Embryonic facial prominence (tissue), 1 donor: ENCODE data around the gene MTREX.
A peak's percentile ranks its signal among the peaks of the same experiment; 100 is the strongest.

Experiments
- DNase-seq: peaks from one replicate; pipeline ENCODE4 v3.0.0-alpha.2; 2016; ENCODE audit errors: extremely low spot score

The MTREX gene

GRCh38 chr5:55324815-55325418 is 17.1 kb downstream of the MTREX start:
- DNase-seq: no peak

GRCh38 chr5:55325621-55326020 is 17.8 kb downstream of the MTREX start:
- DNase-seq: no peak

GRCh38 chr5:55327281-55327680 is 19.5 kb downstream of the MTREX start:
- no peak for DNase-seq

- no peak for DNase-seq
Measured at GRCh38 chr5:55331321-55331720, 23.5 kb downstream of the MTREX start.

- no peak for DNase-seq
Measured at GRCh38 chr5:55333017-55333416, 25.2 kb downstream of the MTREX start.

- DNase-seq: no peak
Measured at GRCh38 chr5:55333811-55334210, 26.0 kb downstream of the MTREX start.

GRCh38 chr5:55338092-55338613 is 30.4 kb downstream of the MTREX start:
- DNase-seq: no peak

GRCh38 chr5:55338810-55339243 is 31.0 kb downstream of the MTREX start:
- DNase-seq: no peak

- DNase-seq: no peak
Measured at GRCh38 chr5:55343107-55343506, 35.3 kb downstream of the MTREX start.

GRCh38 chr5:55343609-55344008 is 35.8 kb downstream of the MTREX start:
- no peak for DNase-seq

- DNase-seq: peak; percentile 12
Measured at GRCh38 chr5:55344392-55344992, 36.7 kb downstream of the MTREX start.

GRCh38 chr5:55345327-55345726 is 37.5 kb downstream of the MTREX start:
- DNase-seq: no peak

GRCh38 chr5:55347786-55348185 is 40.0 kb downstream of the MTREX start:
- no peak for DNase-seq

- no peak for DNase-seq
Measured at GRCh38 chr5:55350754-55351153, 43.0 kb downstream of the MTREX start.

- no peak for DNase-seq
Measured at GRCh38 chr5:55356896-55357295, 49.1 kb downstream of the MTREX start.

GRCh38 chr5:55360190-55360589 is 52.4 kb downstream of the MTREX start:
- no peak for DNase-seq

GRCh38 chr5:55363856-55364255 is 56.1 kb downstream of the MTREX start:
- DNase-seq: no peak

GRCh38 chr5:55364537-55365055 is 56.8 kb downstream of the MTREX start:
- no peak for DNase-seq

GRCh38 chr5:55370291-55370925 is 62.6 kb downstream of the MTREX start:
- no peak for DNase-seq

GRCh38 chr5:55371145-55371544 is 63.4 kb downstream of the MTREX start:
- DNase-seq: no peak

- no peak for DNase-seq
Measured at GRCh38 chr5:55372130-55372925, 64.5 kb downstream of the MTREX start.

GRCh38 chr5:55377810-55378209 is 70.0 kb downstream of the MTREX start:
- DNase-seq: no peak
